ENCODE measurements around the gene PARD6A. TPM values are rescaled to one million over a fixed set of nuclear protein-coding genes. Genes with fewer than 3 reads are reported as not detected.

The PARD6A gene
- total and polyA plus RNA-seq, 2 of the 4 experiments (the other 2 are of a cell fraction): 0.36 to 0.55 TPM

GRCh38 chr16:67663151-67663876, 2.6 kb downstream of the PARD6A start:
- Histone ChIP-seq H2BK120ac (ENCODE audit: low read depth, low read length) (no peak overlapping the region), H3K23ac (ENCODE audit: low read depth, low read length) (no peak overlapping the region), H3K79me1 (ENCODE audit: low read depth in 1 of 2, low read length in 2 of 2) (peaks cover 11 to 29% of the 10 kb centered on the region in 2 experiments), H3K18ac (ENCODE audit: low read depth, low read length) (no peak overlapping the region), H3K9me3 (ENCODE audit: control insufficient read depth, insufficient read depth, low read length) (no peaks in the 10 kb centered on the region), H3K4me2 (ENCODE audit: low read depth, low read length) (no peak overlapping the region), H3K9ac (ENCODE audit: low read depth, low read length) (no peak overlapping the region), H3K56ac (ENCODE audit: extremely low read depth, insufficient read depth, low read length) (no peak overlapping the region), H3K4me3 (ENCODE audit: insufficient read depth, low read depth, low read length) (no peak overlapping the region), H3K36me3 (ENCODE audit: control insufficient read depth, insufficient read depth, low read length) (peaks cover 2% of the 10 kb centered on the region; the same call in 1 of the 2 replicates), H2BK20ac (ENCODE audit: low read depth, low read length) (no peak overlapping the region), H2AK5ac (ENCODE audit: low read depth, low read length) (no peak overlapping the region), H4K91ac (ENCODE audit: insufficient read depth, low read depth, low read length) (no peak overlapping the region), H2AFZ (replicated peaks; ENCODE audit: low read length, poor library complexity) (no peak overlapping the region), H3K27me3 (ENCODE audit: control insufficient read depth, insufficient read depth, low read length) (no peaks in the 10 kb centered on the region), H3K4ac (ENCODE audit: low read depth, low read length) (no peak overlapping the region), H3K9me1 (ENCODE audit: insufficient read depth, low read length) (peaks cover 4% of the 10 kb centered on the region), H2AK9ac (replicated peaks; ENCODE audit: low read depth, low read length, poor library complexity) (no peak overlapping the region), H3K4me1 (ENCODE audit: control insufficient read depth, insufficient read depth, low read length) (peaks cover 18% of the 10 kb centered on the region), H2BK15ac (ENCODE audit: low read depth, low read length) (no peak overlapping the region), H4K8ac (ENCODE audit: low read depth in 2 of 2, low read length in 2 of 2) (no peak overlapping the region), H3K27ac (ENCODE audit: insufficient read depth, low read length) (no peak overlapping the region), H2BK5ac (ENCODE audit: low read depth, low read length, poor library complexity, severe bottlenecking) (no peak overlapping the region), H3K14ac (replicated peaks; ENCODE audit: low read depth, low read length) (no peak overlapping the region), H4K20me1 (ENCODE audit: insufficient read depth, low read length) (peaks cover 7% of the 10 kb centered on the region), H4K5ac (ENCODE audit: low read depth, low read length) (no peak overlapping the region)
- ChIA-PET CTCF (interaction anchor here (1.5 kb wide), 1 partner anchor 142 kb away, joined by 4 read pairs; no protein-coding TSS in a partner anchor), POLR2A (ENCODE audit: unreplicated experiment) (no interaction called here)
- 89% methylated on average over 8 of the region's 25 CpGs; no CpG with 5 or more reads in 1 of the 2 experiments for WGBS, 2 experiments (ENCODE audit: extremely low coverage in 2 of 2, insufficient read length in 1 of 2)
- in situ Hi-C loops (cut with MboI; ENCODE audit: low sequenced_read_pairs): loop anchor here (10.0 kb wide), 1 partner anchor 139 kb away; the partner anchor contains the start of gene RIPOR1
- dilution Hi-C loops (cut with HindIII; ENCODE audit: low sequenced_read_pairs, unreplicated experiment): no loop called here
- ATAC-seq (ENCODE audit: low read depth) (no peak), DNase-seq (no peak)
- no TSS peak for BruUV-seq (replicated peaks)
- intact Hi-C loops (cut with micrococcal nuclease): no loop called here
- no peak for TF ChIP-seq MAFK (IDR thresholded peaks at IDR 0.05; ENCODE audit: low read depth, low read length)
- no peak for TF ChIP-seq SMC3 (IDR thresholded peaks at IDR 0.05; ENCODE audit: low read depth, low read length)
- TF ChIP-seq BHLHE40 (IDR thresholded peaks at IDR 0.05; ENCODE audit: low read depth, low read length): no peak
- TF ChIP-seq NFE2L2 (IDR thresholded peaks at IDR 0.05; ENCODE audit: low read depth, low read length): no peak
- no peak for TF ChIP-seq RCOR1 (IDR thresholded peaks at IDR 0.05; ENCODE audit: insufficient replicate concordance, low read length)
- TF ChIP-seq CTCF (conservative IDR thresholded peaks at IDR 0.05; ENCODE audit: low read depth, low read length): peak; percentile 35; the same call in 1 of the 2 replicates
- TF ChIP-seq RAD21 (IDR thresholded peaks at IDR 0.05; ENCODE audit: low read length): no peak

All from IMR-90 (cell line).